H9 (cell line): ENCODE measurements around the gene POMGNT2. TPM values are rescaled to one million over a fixed set of nuclear protein-coding genes. Genes with fewer than 3 reads are reported as not detected.

Experiments used
- DNase-seq: peaks from one replicate; pipeline ENCODE4 v3.0.0-alpha.2; 2017
- H2AFZ ChIP-seq: one replicate; pipeline ENCODE4 v1.6.1; 2013; ENCODE audit warnings: mild to moderate bottlenecking, low read length, control low read depth, moderate library complexity
- H2AK5ac ChIP-seq: 2 replicates; pipeline ENCODE4 v1.6.1; 2013; ENCODE audit warnings: low read length, control low read depth, mixed read lengths; ENCODE audit not compliant: insufficient read length
- H2BK120ac ChIP-seq: one replicate; pipeline ENCODE4 v1.6.1; 2013; ENCODE audit warnings: low read depth, mild to moderate bottlenecking, low read length, control low read depth, inconsistent platforms; ENCODE audit not compliant: poor library complexity, severe bottlenecking
- H2BK12ac ChIP-seq: 2 replicates; pipeline ENCODE4 v1.6.1; 2013; ENCODE audit warnings: low read length, control low read depth, mixed read lengths, low read depth; ENCODE audit not compliant: insufficient read length
- H2BK15ac ChIP-seq: 2 replicates; pipeline ENCODE4 v1.6.1; 2013; ENCODE audit warnings: low read depth, low read length, control low read depth
- H2BK20ac ChIP-seq: one replicate; pipeline ENCODE4 v1.6.1; 2013; ENCODE audit warnings: low read depth, mild to moderate bottlenecking, low read length, control low read depth, inconsistent platforms; ENCODE audit not compliant: poor library complexity, severe bottlenecking
- H2BK5ac ChIP-seq: 2 replicates; pipeline ENCODE4 v1.6.1; 2013; ENCODE audit warnings: low read length, control low read depth, mixed read lengths; ENCODE audit not compliant: insufficient read length
- H3K14ac ChIP-seq: 2 replicates; pipeline ENCODE4 v1.6.1; 2013; ENCODE audit warnings: low read length, control low read depth; ENCODE audit not compliant: insufficient read depth
- H3K18ac ChIP-seq: 2 replicates; pipeline ENCODE4 v1.6.1; 2013; ENCODE audit warnings: low read depth, mild to moderate bottlenecking, mixed read lengths, low read length, control low read depth; ENCODE audit not compliant: insufficient read length
- H3K23ac ChIP-seq: 2 replicates; pipeline ENCODE4 v1.6.1; 2013; ENCODE audit warnings: low read length, control low read depth, mixed read lengths, low read depth; ENCODE audit not compliant: insufficient read length
- H3K23me2 ChIP-seq: 2 replicates; pipeline ENCODE4 v1.6.1; 2013; ENCODE audit warnings: low read depth, mild to moderate bottlenecking, mixed read lengths, low read length, control low read depth; ENCODE audit not compliant: insufficient read length, poor library complexity, severe bottlenecking
- H3K27ac ChIP-seq: 2 replicates; pipeline ENCODE4 v1.5.1; 2013; ENCODE audit warnings: low read length, control low read depth, mixed read lengths, low read depth; ENCODE audit not compliant: insufficient read length
- H3K27me3 ChIP-seq: 2 replicates; pipeline ENCODE4 v1.6.1; 2013; ENCODE audit warnings: low read length, control low read depth, inconsistent platforms; ENCODE audit not compliant: insufficient read depth
- H3K4ac ChIP-seq: 2 replicates; pipeline ENCODE4 v1.6.1; 2013; ENCODE audit warnings: low read depth, mild to moderate bottlenecking, control low read depth, inconsistent platforms, low read length, moderate library complexity
- H3K4me1 ChIP-seq: 2 replicates; pipeline ENCODE4 v1.6.1; 2013; ENCODE audit warnings: low read length, control low read depth, inconsistent platforms; ENCODE audit not compliant: insufficient read depth
- H3K4me2 ChIP-seq: 2 replicates; pipeline ENCODE4 v1.6.1; 2013; ENCODE audit warnings: low read length, control low read depth, mixed read lengths; ENCODE audit not compliant: insufficient read length, insufficient read depth
- H3K56ac ChIP-seq: 2 replicates; pipeline ENCODE4 v1.6.1; 2013; ENCODE audit warnings: low read depth, mild to moderate bottlenecking, mixed read lengths, low read length, control low read depth; ENCODE audit not compliant: insufficient read length
- H3K79me1 ChIP-seq: 2 replicates; pipeline ENCODE4 v1.6.1; 2013; ENCODE audit warnings: low read depth, mild to moderate bottlenecking, moderate library complexity, low read length, control low read depth, inconsistent platforms; ENCODE audit not compliant: insufficient read depth, poor library complexity, severe bottlenecking
- H3K79me2 ChIP-seq: 2 replicates; pipeline ENCODE4 v1.6.1; 2013; ENCODE audit warnings: low read length, control low read depth, inconsistent platforms; ENCODE audit not compliant: insufficient read depth
- H3K9ac ChIP-seq: 2 replicates; pipeline ENCODE4 v1.6.1; 2013; ENCODE audit warnings: low read length, control low read depth, mixed read lengths; ENCODE audit not compliant: insufficient read length; ENCODE audit errors: extremely low read depth
- H3K9me3 ChIP-seq: one replicate; pipeline ENCODE4 v1.6.1; 2013; ENCODE audit warnings: low read depth, low read length, inconsistent platforms; ENCODE audit not compliant: control insufficient read depth
- H3T11ph ChIP-seq: one replicate; pipeline ENCODE4 v1.6.1; 2013; ENCODE audit warnings: mild to moderate bottlenecking, low read length, control low read depth, inconsistent platforms
- H4K20me1 ChIP-seq: one replicate; pipeline ENCODE4 v1.6.1; 2013; ENCODE audit not compliant: control insufficient read depth, insufficient read length, insufficient read depth
- H4K5ac ChIP-seq: 2 replicates; pipeline ENCODE4 v1.6.1; 2013; ENCODE audit warnings: low read depth, mild to moderate bottlenecking, mixed read lengths, low read length, control low read depth; ENCODE audit not compliant: insufficient read length
- H4K8ac ChIP-seq: replicated peaks from 2 replicates; pipeline ENCODE4 v1.6.1; 2013; ENCODE audit warnings: low read length, control low read depth, mixed read lengths, low read depth; ENCODE audit not compliant: insufficient read length
- H4K91ac ChIP-seq: 2 replicates; pipeline ENCODE4 v1.6.1; 2013; ENCODE audit warnings: low read depth, mild to moderate bottlenecking, moderate library complexity, mixed read lengths, low read length, control low read depth; ENCODE audit not compliant: insufficient read length
- H3K27ac Mint-ChIP-seq, 3 experiments: 2 replicates in 2 of 3; 3 replicates in 1 of 3; pipeline ENCODE4 v1.8.0; 2020 to 2021; ENCODE audit warnings: mixed read lengths in 3 of 3, mild to moderate bottlenecking in 1 of 3, moderate library complexity in 1 of 3
- H3K27me3 Mint-ChIP-seq: 2 replicates; pipeline ENCODE4 v1.8.0; 2021; ENCODE audit warnings: low read depth, mild to moderate bottlenecking, moderate library complexity, mixed read lengths
- H3K36me3 Mint-ChIP-seq, 3 experiments: 2 replicates in 2 of 3; 3 replicates in 1 of 3; pipeline ENCODE4 v1.8.0; 2020 to 2021; ENCODE audit warnings: low read depth in 3 of 3, mixed read lengths in 3 of 3; ENCODE audit not compliant: insufficient read depth in 1 of 3
- H3K4me1 Mint-ChIP-seq, 2 experiments: 2 replicates each; pipeline ENCODE4 v1.8.0; 2020; ENCODE audit warnings: mixed read lengths in 2 of 2
- H3K4me3 Mint-ChIP-seq, 2 experiments: 2 replicates in 1 of 2; 3 replicates in 1 of 2; pipeline ENCODE4 v1.8.0; 2020 to 2021; ENCODE audit warnings: mild to moderate bottlenecking in 2 of 2, mixed read lengths in 2 of 2, moderate library complexity in 1 of 2
- H3K9me3 Mint-ChIP-seq, 2 experiments: 2 replicates in 1 of 2; 3 replicates in 1 of 2; pipeline ENCODE4 v1.8.0; 2020; ENCODE audit warnings: mild to moderate bottlenecking in 2 of 2, mixed read lengths in 2 of 2, moderate library complexity in 1 of 2
- CTCF ChIP-seq: fragments of 200-600 bp; sonication (generic); conservative IDR thresholded peaks from 3 replicates; pipeline ENCODE4 v1.8.0; 2021; ENCODE audit warnings: antibody characterized with exemption, mild to moderate bottlenecking
- WGBS: extraction: QIAGEN DNeasy Blood & Tissue Kit; methylation state at CpG from one replicate; pipeline ENCODE4 v1.1.7; 2013; ENCODE audit warnings: missing lambda C conversion rate, low lambda C conversion rate, mixed read lengths; ENCODE audit not compliant: insufficient read length; ENCODE audit errors: extremely low coverage; 5-methylcytosine and 5-hydroxymethylcytosine counted together
- total RNA-seq: library from RNA; stranded (reverse); gene quantifications from 2 replicates; pipeline ENCODE4 v1.2.1, GENCODE V29; 2021

Gene POMGNT2
- total RNA-seq, 1 experiment from 2014 or later, result 14.0 TPM

GRCh38 chr3:43036621-43037423 lies 69.1 kb downstream of the POMGNT2 start:
- no peak overlapping the region for H3K4me3 Mint-ChIP-seq
- H3K79me2 ChIP-seq, result no peaks in the 10 kb centered on the region
- H3K27ac Mint-ChIP-seq, result no peak overlapping the region
- no peaks in the 10 kb centered on the region for H3K4me1 Mint-ChIP-seq
- H2AFZ ChIP-seq, result no peak overlapping the region
- H3K23ac ChIP-seq, result no peak overlapping the region
- no peak overlapping the region for H2BK15ac ChIP-seq
- H2BK20ac ChIP-seq, result no peak overlapping the region
- no peak overlapping the region for H3T11ph ChIP-seq
- H2BK120ac ChIP-seq, result no peak overlapping the region
- H4K20me1 ChIP-seq, result no peaks in the 10 kb centered on the region
- no peaks in the 10 kb centered on the region for H3K9me3 ChIP-seq
- H3K14ac ChIP-seq, result no peak overlapping the region
- H3K4ac ChIP-seq, result no peak overlapping the region
- TF ChIP-seq CTCF, result no peak
- no peak overlapping the region for H3K56ac ChIP-seq
- no peaks in the 10 kb centered on the region for H3K4me1 ChIP-seq
- no peak overlapping the region for H4K91ac ChIP-seq
- no peak overlapping the region for H2BK5ac ChIP-seq
- H3K27me3 ChIP-seq, result no peaks in the 10 kb centered on the region
- H3K9ac ChIP-seq, result no peak overlapping the region
- no peak overlapping the region for H2BK12ac ChIP-seq
- H3K27ac ChIP-seq, result no peak overlapping the region
- no peaks in the 10 kb centered on the region; the same call in 1 of the 2 replicates for H3K27me3 Mint-ChIP-seq
- peaks cover 5% of the 10 kb centered on the region in 2 experiments; a peak in 3 of 5 replicates for H3K9me3 Mint-ChIP-seq
- H3K4me2 ChIP-seq, result no peak overlapping the region
- H3K36me3 Mint-ChIP-seq, result peaks cover 0 to 2% (median 0%) of the 10 kb centered on the region in 3 experiments; a peak in 3 of 7 replicates
- WGBS, result no CpG with 5 or more reads among the region's 9 CpGs
- H2AK5ac ChIP-seq, result no peak overlapping the region
- no peak overlapping the region for H4K8ac ChIP-seq
- no peaks in the 10 kb centered on the region for H3K79me1 ChIP-seq
- no peak overlapping the region for H3K18ac ChIP-seq
- peak; percentile 9 for DNase-seq
- no peak overlapping the region for H4K5ac ChIP-seq
- H3K23me2 ChIP-seq, result no peaks in the 10 kb centered on the region
